DMS79 treated with DMSO at 0.1 percent for 48 hours (cell line): ENCODE measurements around the gene SZRD1.

Source experiments
- DNase-seq: peaks from one replicate; lab custom pipeline; 2025; lab: John Stamatoyannopoulos, UW

The SZRD1 gene

GRCh38 chr1:16440131-16440469 is 73.1 kb downstream of the SZRD1 start:
- no peak for DNase-seq

GRCh38 chr1:16440470-16441281 is 73.6 kb downstream of the SZRD1 start, which contains the start of gene NECAP2:
Gene NECAP2 (plus strand): TSS chr1:16440724. CDS start chr1:16440762, 38 bp downstream.
- peak; percentile 97 for DNase-seq

- no peak for DNase-seq
These were observed 74.2 kb downstream of the SZRD1 start for GRCh38 chr1:16441282-16441665.

- DNase-seq = no peak
These were observed 75.2 kb downstream of the SZRD1 start for GRCh38 chr1:16442265-16442664.

- no peak for DNase-seq
These were observed 75.9 kb downstream of the SZRD1 start for GRCh38 chr1:16442941-16443340.

GRCh38 chr1:16443975-16444770 is 77.1 kb downstream of the SZRD1 start:
- DNase-seq = no peak

GRCh38 chr1:16445052-16445451 is 78.0 kb downstream of the SZRD1 start:
- DNase-seq = no peak

- no peak for DNase-seq
These were observed 79.1 kb downstream of the SZRD1 start for GRCh38 chr1:16446116-16446515.

GRCh38 chr1:16447641-16448040 is 80.6 kb downstream of the SZRD1 start:
- no peak for DNase-seq
